ENCODE measurements around the gene OR10Z1. TPM values are rescaled to one million over a fixed set of nuclear protein-coding genes. Genes with fewer than 3 reads are reported as not detected.

OR10Z1 gene
- total and polyA plus RNA-seq, 4 donors, result not detected

DNA sequence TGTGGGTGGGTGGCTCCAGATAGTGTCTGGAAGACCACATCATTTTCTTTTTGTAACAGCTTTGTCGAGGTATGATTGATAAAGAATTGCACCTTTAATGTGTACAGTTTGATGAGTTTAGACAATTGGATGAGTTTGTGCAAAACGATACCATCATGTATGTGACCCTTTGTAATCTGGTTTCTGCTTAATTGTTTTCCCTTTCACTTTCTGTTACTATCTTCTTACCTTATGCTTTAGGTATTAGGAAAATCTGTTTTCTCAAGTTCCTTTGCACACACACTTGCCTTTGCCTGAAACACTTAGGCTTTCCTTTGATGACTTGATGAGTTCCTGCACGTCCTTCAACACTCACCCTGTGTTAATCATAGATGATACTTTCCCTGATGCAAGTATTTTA lies 6.8 kb downstream of the OR10Z1 start:
- 65 to 85% methylated on average over 3 of the region's 3 CpGs for whole genome bisulfite sequencing, 2 donors
- no peaks in the 10 kb centered on the region for H3K9me3 ChIP-seq (ENCODE audit: control insufficient read depth in 4 of 4, insufficient read depth in 3 of 4, low read length in 3 of 4)
- DNase-seq, result no peak
- H3K36me3 ChIP-seq (ENCODE audit: control insufficient read depth in 4 of 4, insufficient read depth in 4 of 4, low read length in 4 of 4), result no peaks in the 10 kb centered on the region
- H3K27me3 ChIP-seq (ENCODE audit: control insufficient read depth in 3 of 3, insufficient read depth in 3 of 3, low read length in 2 of 3), result no peaks in the 10 kb centered on the region
- H3K4me1 ChIP-seq (ENCODE audit: control insufficient read depth in 5 of 5, insufficient read depth in 5 of 5, low read length in 5 of 5), result no peaks in the 10 kb centered on the region
- no peak overlapping the region for H3K27ac ChIP-seq (ENCODE audit: low read depth in 1 of 2, low read length in 1 of 2)
- no peak for ATAC-seq (ENCODE audit: insufficient read depth, low FRiP score)
- no peak overlapping the region for H3K4me3 ChIP-seq
- H3K9ac ChIP-seq (ENCODE audit: insufficient read depth in 1 of 2, low read length in 2 of 2), result no peak overlapping the region
- TF ChIP-seq, protein P1, sequence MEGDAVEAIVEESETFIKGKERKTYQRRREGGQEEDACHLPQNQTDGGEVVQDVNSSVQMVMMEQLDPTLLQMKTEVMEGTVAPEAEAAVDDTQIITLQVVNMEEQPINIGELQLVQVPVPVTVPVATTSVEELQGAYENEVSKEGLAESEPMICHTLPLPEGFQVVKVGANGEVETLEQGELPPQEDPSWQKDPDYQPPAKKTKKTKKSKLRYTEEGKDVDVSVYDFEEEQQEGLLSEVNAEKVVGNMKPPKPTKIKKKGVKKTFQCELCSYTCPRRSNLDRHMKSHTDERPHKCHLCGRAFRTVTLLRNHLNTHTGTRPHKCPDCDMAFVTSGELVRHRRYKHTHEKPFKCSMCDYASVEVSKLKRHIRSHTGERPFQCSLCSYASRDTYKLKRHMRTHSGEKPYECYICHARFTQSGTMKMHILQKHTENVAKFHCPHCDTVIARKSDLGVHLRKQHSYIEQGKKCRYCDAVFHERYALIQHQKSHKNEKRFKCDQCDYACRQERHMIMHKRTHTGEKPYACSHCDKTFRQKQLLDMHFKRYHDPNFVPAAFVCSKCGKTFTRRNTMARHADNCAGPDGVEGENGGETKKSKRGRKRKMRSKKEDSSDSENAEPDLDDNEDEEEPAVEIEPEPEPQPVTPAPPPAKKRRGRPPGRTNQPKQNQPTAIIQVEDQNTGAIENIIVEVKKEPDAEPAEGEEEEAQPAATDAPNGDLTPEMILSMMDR (IDR thresholded peaks at IDR 0.05; ENCODE audit: control extremely low read depth, extremely low read depth), result no peak

DNA sequence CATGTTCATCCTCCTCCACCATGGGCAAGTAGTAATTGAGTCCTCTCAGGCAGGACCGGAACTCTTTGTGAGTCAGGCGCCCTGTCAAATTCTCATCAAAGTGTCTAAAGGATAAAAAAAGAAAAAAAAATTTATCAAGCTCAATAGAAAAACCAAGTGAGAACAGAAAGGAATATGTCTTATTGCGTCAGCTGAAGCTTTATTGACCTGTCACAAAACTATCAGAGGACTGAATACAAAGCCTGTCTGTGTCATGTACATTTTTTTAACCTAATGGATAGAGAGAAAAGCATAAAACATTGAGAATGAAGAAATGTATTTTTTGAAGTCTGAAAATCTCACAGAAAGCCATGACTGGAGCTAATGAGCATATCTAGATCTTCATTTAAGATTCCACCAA lies 8.7 kb downstream of the OR10Z1 start:
- H3K9ac ChIP-seq (ENCODE audit: insufficient read depth in 1 of 2, low read length in 2 of 2), result no peak overlapping the region
- H3K27ac ChIP-seq (ENCODE audit: low read depth in 1 of 2, low read length in 1 of 2), result no peak overlapping the region
- no peaks in the 10 kb centered on the region for H3K4me1 ChIP-seq (ENCODE audit: control insufficient read depth in 5 of 5, insufficient read depth in 5 of 5, low read length in 5 of 5)
- no peaks in the 10 kb centered on the region for H3K9me3 ChIP-seq (ENCODE audit: control insufficient read depth in 4 of 4, insufficient read depth in 3 of 4, low read length in 3 of 4)
- DNase-seq (no peak), ATAC-seq (ENCODE audit: insufficient read depth, low FRiP score) (no peak)
- TF ChIP-seq, protein P1 (IDR thresholded peaks at IDR 0.05; ENCODE audit: control extremely low read depth, extremely low read depth), result no peak
- H3K36me3 ChIP-seq (ENCODE audit: control insufficient read depth in 4 of 4, insufficient read depth in 4 of 4, low read length in 4 of 4), result no peaks in the 10 kb centered on the region
- 94 to 96% methylated on average over 3 of the region's 3 CpGs for WGBS, 2 donors
- H3K27me3 ChIP-seq (ENCODE audit: control insufficient read depth in 3 of 3, insufficient read depth in 3 of 3, low read length in 2 of 3), result no peaks in the 10 kb centered on the region
- no peak overlapping the region for H3K4me3 ChIP-seq

DNA sequence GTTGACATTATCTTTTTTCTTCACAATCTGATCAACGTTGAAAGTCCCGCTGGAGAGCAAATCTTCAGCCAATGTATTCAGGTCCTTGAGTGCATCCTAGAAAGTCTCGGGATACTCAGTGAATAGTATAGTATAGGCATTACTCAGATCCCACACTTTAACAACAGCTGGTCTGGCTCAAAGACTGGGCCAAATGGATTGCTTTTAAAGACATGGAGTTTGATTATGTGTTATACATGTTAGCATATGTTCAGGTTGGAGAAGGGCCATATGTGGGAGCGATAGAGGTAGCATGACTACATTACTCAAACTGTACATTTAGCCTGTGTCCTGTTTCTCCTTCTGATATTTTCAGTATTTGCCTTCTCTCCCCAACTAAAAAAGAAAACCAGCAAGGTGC lies 33.1 kb downstream of the OR10Z1 start:
- H3K27me3 ChIP-seq (ENCODE audit: control insufficient read depth in 3 of 3, insufficient read depth in 3 of 3, low read length in 2 of 3), result no peaks in the 10 kb centered on the region
- H3K9me3 ChIP-seq (ENCODE audit: control insufficient read depth in 4 of 4, insufficient read depth in 3 of 4, low read length in 3 of 4), result no peaks in the 10 kb centered on the region
- H3K27ac ChIP-seq (ENCODE audit: low read depth in 1 of 2, low read length in 1 of 2), result no peak overlapping the region
- H3K4me3 ChIP-seq, result no peak overlapping the region
- TF ChIP-seq, protein P1 (IDR thresholded peaks at IDR 0.05; ENCODE audit: control extremely low read depth, extremely low read depth), result no peak
- peaks cover 0 to 13% (median 0%) of the 10 kb centered on the region in 5 donors for H3K4me1 ChIP-seq (ENCODE audit: control insufficient read depth in 5 of 5, insufficient read depth in 5 of 5, low read length in 5 of 5)
- ATAC-seq (ENCODE audit: insufficient read depth, low FRiP score) (no peak), DNase-seq (peak; percentile 68 to 93 (median 87))
- WGBS, 2 donors, result 67 to 79% methylated on average over 4 of the region's 4 CpGs
- H3K36me3 ChIP-seq (ENCODE audit: control insufficient read depth in 4 of 4, insufficient read depth in 4 of 4, low read length in 4 of 4), result no peaks in the 10 kb centered on the region
- no peak overlapping the region for H3K9ac ChIP-seq (ENCODE audit: insufficient read depth in 1 of 2, low read length in 2 of 2)

DNA sequence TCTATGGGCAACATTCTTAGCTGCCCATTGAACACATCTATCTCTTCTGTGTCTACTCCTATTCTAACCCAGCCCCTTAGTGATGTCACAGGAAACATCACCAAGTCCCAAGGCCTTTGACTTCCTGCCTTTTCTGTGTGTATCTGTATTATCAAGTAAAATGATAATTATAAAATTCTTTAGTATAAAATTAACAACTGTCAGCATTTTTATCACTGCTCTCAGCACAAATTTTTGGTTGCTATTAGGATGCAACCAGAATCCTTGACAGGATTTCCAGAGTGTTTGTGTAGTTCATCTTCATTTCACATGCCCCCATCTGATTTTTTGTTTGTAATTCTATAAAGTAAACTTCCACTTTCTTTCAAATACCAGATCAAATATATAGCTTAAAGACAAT lies 33.8 kb downstream of the OR10Z1 start:
- no peaks in the 10 kb centered on the region for H3K27me3 ChIP-seq (ENCODE audit: control insufficient read depth in 3 of 3, insufficient read depth in 3 of 3, low read length in 2 of 3)
- no peaks in the 10 kb centered on the region for H3K36me3 ChIP-seq (ENCODE audit: control insufficient read depth in 4 of 4, insufficient read depth in 4 of 4, low read length in 4 of 4)
- no peak overlapping the region for H3K9ac ChIP-seq (ENCODE audit: insufficient read depth in 1 of 2, low read length in 2 of 2)
- TF ChIP-seq, protein P1 (IDR thresholded peaks at IDR 0.05; ENCODE audit: control extremely low read depth, extremely low read depth), result no peak
- peak in 2 of 3 donors; percentile 26 to 50 for DNase-seq
- no peaks in the 10 kb centered on the region for H3K9me3 ChIP-seq (ENCODE audit: control insufficient read depth in 4 of 4, insufficient read depth in 3 of 4, low read length in 3 of 4)
- H3K4me3 ChIP-seq, result no peak overlapping the region
- no peak overlapping the region for H3K27ac ChIP-seq (ENCODE audit: low read depth in 1 of 2, low read length in 1 of 2)
- ATAC-seq (ENCODE audit: insufficient read depth, low FRiP score), result no peak
- H3K4me1 ChIP-seq (ENCODE audit: control insufficient read depth in 5 of 5, insufficient read depth in 5 of 5, low read length in 5 of 5), result peaks cover 0 to 13% (median 0%) of the 10 kb centered on the region in 5 donors
